ENCODE results near the gene UBB.

Gene UBB

DNA sequence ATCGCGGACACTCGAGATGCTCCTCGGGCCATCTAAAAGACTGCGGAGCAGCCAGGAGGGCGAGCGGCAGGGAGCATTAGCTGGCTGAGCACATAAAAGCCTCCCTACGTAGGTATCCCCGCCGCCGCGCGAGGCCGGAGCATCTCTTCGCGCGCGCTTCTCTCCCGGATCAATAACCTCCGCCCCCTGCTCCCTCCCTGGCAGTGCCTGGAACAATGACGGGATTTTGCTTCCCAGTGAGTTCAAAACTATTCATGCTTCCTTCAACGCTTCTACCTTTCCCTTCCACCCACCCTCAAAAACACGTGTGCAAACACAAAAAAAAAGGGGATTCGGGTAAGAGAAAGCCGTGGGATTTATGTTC lies 28.6 kb upstream of the UBB start:
- peaks cover 32% of the 10 kb centered on the region for H3K36me3 ChIP-seq (ENCODE audit: control insufficient read depth, insufficient read depth, low read length)
- H3K4me1 ChIP-seq (ENCODE audit: control insufficient read depth, insufficient read depth, low read length, poor library complexity, severe bottlenecking) = peaks cover 2% of the 10 kb centered on the region
- peak overlapping the region; percentile 83 for H3K27ac ChIP-seq (ENCODE audit: low read depth, low read length, severe bottlenecking)
- H3K4me3 ChIP-seq (ENCODE audit: extremely low read depth, insufficient read depth, low read length, poor library complexity, severe bottlenecking) = peak overlapping the region; percentile 73
- WGBS, 2 experiments (ENCODE audit: insufficient coverage in 2 of 2) = 0% methylated on average over 21 to 22 of the region's 25 CpGs
- H3K9me3 ChIP-seq (ENCODE audit: control insufficient read depth, low read length) = no peaks in the 10 kb centered on the region

DNA sequence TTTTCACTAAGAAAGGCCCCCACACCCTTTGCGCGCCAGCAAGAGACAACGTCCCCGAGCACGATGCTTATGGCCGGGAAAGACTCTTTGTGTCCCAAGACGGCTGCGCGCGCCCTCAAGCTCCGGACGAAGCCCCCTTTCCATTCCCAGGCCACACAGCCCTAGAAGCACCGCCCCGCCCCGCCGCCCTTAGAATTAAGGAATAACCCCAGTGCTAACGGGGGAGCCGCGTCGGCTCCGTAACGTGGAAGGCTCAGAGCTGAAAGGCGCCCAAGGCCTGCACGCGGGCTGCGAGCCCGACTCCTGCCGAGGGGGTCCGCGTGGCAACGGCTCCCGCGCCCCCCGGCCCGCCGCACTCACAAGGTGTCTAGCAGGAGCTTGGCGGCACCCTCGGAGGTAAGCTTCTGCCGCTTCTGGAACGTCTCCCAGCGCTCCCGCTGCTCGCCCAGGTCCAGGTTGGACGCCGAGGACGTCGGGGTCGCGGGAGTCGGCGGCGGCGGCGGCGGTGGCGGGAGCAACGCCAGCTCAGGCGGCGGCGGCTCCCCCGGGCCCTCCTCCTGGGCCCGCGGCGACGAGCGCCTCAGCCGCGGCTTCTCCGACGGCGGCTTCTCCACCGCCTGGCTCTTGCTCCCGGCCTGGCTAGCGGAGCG lies 28.1 kb upstream of the UBB start:
- Histone ChIP-seq H3K36me3 (ENCODE audit: control insufficient read depth, insufficient read depth, low read length) (peaks cover 29% of the 10 kb centered on the region), H3K4me1 (ENCODE audit: control insufficient read depth, insufficient read depth, low read length, poor library complexity, severe bottlenecking) (peaks cover 2% of the 10 kb centered on the region), H3K9me3 (ENCODE audit: control insufficient read depth, low read length) (no peaks in the 10 kb centered on the region), H3K27ac (ENCODE audit: low read depth, low read length, severe bottlenecking) (peak overlapping the region; percentile 83), H3K4me3 (ENCODE audit: extremely low read depth, insufficient read depth, low read length, poor library complexity, severe bottlenecking) (peak overlapping the region; percentile 73)
- 0 to 1% methylated on average over 52 to 73 of the region's 75 CpGs for WGBS, 2 experiments (ENCODE audit: insufficient coverage in 2 of 2)

DNA sequence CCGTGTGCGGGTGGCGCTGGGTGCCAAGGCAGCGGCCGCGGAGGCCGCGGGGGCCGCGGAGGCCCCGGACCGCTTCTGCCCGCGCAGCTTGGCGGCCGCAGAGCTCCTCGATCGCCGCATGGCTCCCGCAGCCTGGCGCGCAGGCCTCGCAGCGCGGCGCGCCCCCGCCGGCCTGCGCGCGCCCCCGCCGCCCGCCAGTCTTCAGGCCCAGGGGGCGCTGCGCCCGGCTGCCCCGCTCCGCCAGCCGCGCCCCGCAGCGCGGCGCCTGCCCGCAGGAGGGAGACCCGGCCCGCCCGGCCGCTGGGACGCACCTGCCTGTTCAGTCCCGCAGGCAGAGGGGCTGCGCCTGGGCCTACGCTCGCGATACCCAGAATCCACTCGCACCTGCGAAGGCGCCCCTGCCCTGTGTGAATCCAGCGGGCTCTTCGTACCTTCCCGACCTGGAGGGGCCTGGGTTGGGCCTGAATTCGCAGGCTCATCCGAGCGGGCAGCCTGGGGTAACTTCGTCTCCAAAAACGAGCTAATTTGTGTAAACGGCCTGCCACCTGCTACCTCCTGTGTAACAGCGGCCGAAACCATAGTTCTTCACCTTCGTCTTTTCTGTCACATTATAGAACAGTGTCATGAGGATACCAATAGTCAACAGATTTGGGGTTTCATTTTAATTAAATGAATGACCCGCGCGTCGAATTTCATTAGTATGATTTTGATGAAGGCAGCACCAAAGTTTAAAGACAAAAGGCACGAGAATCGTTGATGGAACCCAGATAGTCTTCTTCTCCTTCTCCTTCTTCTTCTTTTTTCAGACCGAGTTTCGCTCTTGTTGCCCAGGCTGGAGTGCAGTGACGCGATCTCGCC lies 27.3 kb upstream of the UBB start, which contains the start of gene CENPV:
CENPV (minus strand) TSS at position 153 of the 858 bp plus-strand sequence; CDS start at position 120, 33 bp downstream.
- Histone ChIP-seq H3K36me3 (ENCODE audit: control insufficient read depth, insufficient read depth, low read length) (peaks cover 22% of the 10 kb centered on the region), H3K4me1 (ENCODE audit: control insufficient read depth, insufficient read depth, low read length, poor library complexity, severe bottlenecking) (peaks cover 2% of the 10 kb centered on the region), H3K4me3 (ENCODE audit: extremely low read depth, insufficient read depth, low read length, poor library complexity, severe bottlenecking) (peak within 1 kb of the TSS; percentile 73), H3K9me3 (ENCODE audit: control insufficient read depth, low read length) (no peaks in the 10 kb centered on the region), H3K27ac (ENCODE audit: low read depth, low read length, severe bottlenecking) (peak within 1 kb of the TSS; percentile 83)
- 23 to 26% methylated on average over 44 to 60 of the region's 83 CpGs for WGBS, 2 experiments (ENCODE audit: insufficient coverage in 2 of 2)

DNA sequence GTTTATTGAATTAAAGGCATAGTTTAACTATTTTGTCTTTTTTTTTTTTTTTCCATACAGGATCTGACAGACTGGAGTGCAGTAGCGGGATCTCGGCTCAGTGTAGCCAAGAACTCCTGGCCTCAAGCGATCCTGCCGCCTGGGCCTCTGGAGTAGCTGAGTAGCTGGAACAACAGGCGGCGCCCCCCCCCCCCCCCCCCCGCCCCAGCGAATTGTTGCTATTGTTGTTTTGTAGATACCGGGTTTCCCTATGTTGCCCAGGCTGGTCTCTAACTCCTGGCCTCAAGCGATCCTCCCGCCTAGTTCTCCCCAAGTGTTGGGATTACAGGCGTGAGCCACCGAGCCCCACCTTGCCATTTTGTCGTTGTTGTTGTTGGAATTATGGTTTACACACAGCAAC lies 26.3 kb upstream of the UBB start:
- peaks cover 12% of the 10 kb centered on the region for H3K36me3 ChIP-seq (ENCODE audit: control insufficient read depth, insufficient read depth, low read length)
- H3K4me1 ChIP-seq (ENCODE audit: control insufficient read depth, insufficient read depth, low read length, poor library complexity, severe bottlenecking) = peaks cover 2% of the 10 kb centered on the region
- H3K9me3 ChIP-seq (ENCODE audit: control insufficient read depth, low read length) = no peaks in the 10 kb centered on the region
- no peak overlapping the region for H3K4me3 ChIP-seq (ENCODE audit: extremely low read depth, insufficient read depth, low read length, poor library complexity, severe bottlenecking)
- no peak overlapping the region for H3K27ac ChIP-seq (ENCODE audit: low read depth, low read length, severe bottlenecking)
- 80 to 90% methylated on average over 1 to 2 of the region's 14 CpGs for whole genome bisulfite sequencing, 2 experiments (ENCODE audit: insufficient coverage in 2 of 2)

DNA sequence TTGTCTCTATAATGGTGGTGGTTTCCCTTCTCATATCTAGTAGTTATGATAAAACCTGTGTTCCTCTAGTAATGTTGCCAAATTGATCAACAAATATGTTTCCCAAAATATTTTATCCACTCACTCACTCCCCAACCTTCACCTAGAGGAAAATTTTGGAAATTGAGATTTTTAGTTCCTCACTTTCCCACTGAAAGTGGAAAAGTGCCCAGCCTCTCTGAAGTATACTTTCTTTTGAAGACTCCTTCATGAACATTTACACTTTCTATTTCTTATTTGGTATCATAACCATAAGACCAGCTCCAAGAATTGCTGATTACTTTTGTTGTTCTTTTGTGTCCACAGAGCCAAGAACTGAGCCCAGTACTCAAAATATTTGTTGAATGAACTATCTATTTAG lies 22.5 kb upstream of the UBB start:
- Histone ChIP-seq H3K36me3 (ENCODE audit: control insufficient read depth, insufficient read depth, low read length) (no peaks in the 10 kb centered on the region), H3K4me1 (ENCODE audit: control insufficient read depth, insufficient read depth, low read length, poor library complexity, severe bottlenecking) (no peaks in the 10 kb centered on the region), H3K27ac (ENCODE audit: low read depth, low read length, severe bottlenecking) (no peak overlapping the region), H3K9me3 (ENCODE audit: control insufficient read depth, low read length) (no peaks in the 10 kb centered on the region), H3K4me3 (ENCODE audit: extremely low read depth, insufficient read depth, low read length, poor library complexity, severe bottlenecking) (no peak overlapping the region)

DNA sequence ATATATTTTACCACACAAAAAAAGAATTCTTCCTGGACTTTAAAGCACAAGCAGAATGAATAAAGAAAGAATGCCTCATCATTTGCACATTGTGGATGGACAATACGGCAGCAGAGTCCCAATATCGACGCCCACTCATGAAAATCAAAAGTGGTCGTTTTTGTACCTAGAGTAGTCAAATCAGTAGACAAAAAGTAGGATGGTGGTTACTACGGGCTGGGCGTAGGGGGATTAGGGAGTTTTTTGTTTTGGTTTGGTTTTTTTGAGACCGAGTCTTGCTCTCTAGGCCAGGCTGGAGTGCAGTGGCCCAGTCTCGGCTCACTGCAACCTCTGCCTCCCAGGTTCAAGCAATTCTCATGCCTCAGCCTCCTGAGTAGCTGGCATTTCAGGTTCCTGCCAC lies 19.0 kb upstream of the UBB start:
- H3K9me3 ChIP-seq (ENCODE audit: control insufficient read depth, low read length) = no peaks in the 10 kb centered on the region
- H3K4me1 ChIP-seq (ENCODE audit: control insufficient read depth, insufficient read depth, low read length, poor library complexity, severe bottlenecking) = no peaks in the 10 kb centered on the region
- no peaks in the 10 kb centered on the region for H3K36me3 ChIP-seq (ENCODE audit: control insufficient read depth, insufficient read depth, low read length)
- no peak overlapping the region for H3K27ac ChIP-seq (ENCODE audit: low read depth, low read length, severe bottlenecking)
- H3K4me3 ChIP-seq (ENCODE audit: extremely low read depth, insufficient read depth, low read length, poor library complexity, severe bottlenecking) = no peak overlapping the region
- whole genome bisulfite sequencing, 2 experiments (ENCODE audit: insufficient coverage in 2 of 2) = 92 to 94% methylated on average over 5 to 8 of the region's 8 CpGs

DNA sequence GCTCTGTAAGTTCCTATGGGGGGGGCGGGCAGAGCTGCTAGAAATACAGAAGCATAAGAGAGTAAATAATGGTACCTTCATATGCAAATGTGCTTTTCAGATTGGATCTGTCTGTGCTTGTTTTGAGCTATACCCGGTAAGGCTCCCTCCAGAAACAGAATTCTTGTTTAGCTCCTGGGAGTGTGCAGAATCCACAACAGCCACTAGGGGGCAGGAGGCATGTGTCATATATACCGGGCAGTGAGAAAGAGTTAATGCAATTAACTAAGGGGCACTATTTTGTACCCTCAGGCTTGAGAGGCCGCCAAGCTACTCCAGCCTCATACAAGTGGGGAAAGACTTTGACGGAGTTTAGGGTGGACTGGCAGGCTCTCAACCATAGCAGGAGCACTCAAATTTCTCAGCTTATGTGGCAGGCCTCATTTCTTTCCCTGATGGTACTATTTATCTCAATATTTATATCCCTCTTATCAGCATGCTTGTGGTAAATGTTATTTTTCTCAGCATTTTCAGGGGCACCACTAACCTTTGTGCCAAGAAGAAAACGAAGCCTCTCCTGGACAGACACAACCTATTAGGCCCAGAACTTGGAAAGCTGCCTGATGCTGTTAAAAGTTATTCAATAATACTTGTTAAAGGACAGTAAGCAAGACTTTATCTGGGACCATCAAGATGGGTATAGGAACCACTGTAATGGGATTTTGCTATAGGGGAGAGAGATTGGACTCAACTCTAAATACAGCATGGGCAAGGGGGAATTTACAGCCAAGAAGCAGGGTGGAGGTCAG lies 16.9 kb upstream of the UBB start:
- Histone ChIP-seq H3K4me1 (ENCODE audit: control insufficient read depth, insufficient read depth, low read length, poor library complexity, severe bottlenecking) (no peaks in the 10 kb centered on the region), H3K4me3 (ENCODE audit: extremely low read depth, insufficient read depth, low read length, poor library complexity, severe bottlenecking) (no peak overlapping the region), H3K27ac (ENCODE audit: low read depth, low read length, severe bottlenecking) (no peak overlapping the region), H3K36me3 (ENCODE audit: control insufficient read depth, insufficient read depth, low read length) (no peaks in the 10 kb centered on the region), H3K9me3 (ENCODE audit: control insufficient read depth, low read length) (no peaks in the 10 kb centered on the region)
- WGBS, 2 experiments (ENCODE audit: insufficient coverage in 2 of 2) = 7 to 22% methylated on average over 4 to 5 of the region's 6 CpGs

DNA sequence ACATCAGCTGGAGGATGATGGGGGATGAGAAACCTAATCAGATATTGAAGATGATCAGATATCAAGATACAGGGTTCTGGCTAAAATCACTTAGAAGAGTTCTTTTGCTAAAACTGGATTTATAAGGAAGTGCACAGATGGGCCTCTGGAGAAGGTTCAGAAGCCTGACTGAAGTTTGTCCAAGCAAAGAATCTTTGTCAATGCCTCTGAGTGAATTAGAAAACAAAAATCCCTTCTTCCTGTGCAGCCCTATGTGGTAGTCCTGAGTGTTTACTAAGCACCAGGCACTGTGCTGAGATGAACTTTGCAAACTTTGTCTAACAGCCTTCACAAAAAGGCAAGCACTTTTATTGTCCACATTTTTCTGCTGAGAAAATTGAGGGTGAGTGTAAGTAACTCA lies 16.3 kb upstream of the UBB start:
- Histone ChIP-seq H3K36me3 (ENCODE audit: control insufficient read depth, insufficient read depth, low read length) (no peaks in the 10 kb centered on the region), H3K4me3 (ENCODE audit: extremely low read depth, insufficient read depth, low read length, poor library complexity, severe bottlenecking) (no peak overlapping the region), H3K4me1 (ENCODE audit: control insufficient read depth, insufficient read depth, low read length, poor library complexity, severe bottlenecking) (no peaks in the 10 kb centered on the region), H3K9me3 (ENCODE audit: control insufficient read depth, low read length) (no peaks in the 10 kb centered on the region), H3K27ac (ENCODE audit: low read depth, low read length, severe bottlenecking) (no peak overlapping the region)

DNA sequence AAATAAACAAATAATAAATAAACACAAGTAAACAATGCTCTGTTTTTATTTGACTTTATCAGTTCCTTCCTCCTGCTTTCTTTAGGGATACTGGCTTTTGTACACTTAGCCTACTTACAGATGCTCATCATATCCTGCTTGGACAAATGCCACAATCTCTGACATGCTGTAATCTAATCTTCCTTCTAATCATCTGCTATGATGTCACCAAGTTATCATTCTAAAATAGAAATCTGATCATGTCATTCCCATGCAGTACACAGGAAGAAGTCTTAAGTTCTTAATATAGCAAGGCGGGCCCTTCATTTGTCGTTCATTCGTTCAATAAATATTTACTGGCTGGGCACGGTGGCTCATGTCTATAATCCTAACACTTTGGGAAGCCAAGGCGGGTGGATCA lies 9.1 kb upstream of the UBB start:
- Histone ChIP-seq H3K4me3 (ENCODE audit: extremely low read depth, insufficient read depth, low read length, poor library complexity, severe bottlenecking) (no peak overlapping the region), H3K9me3 (ENCODE audit: control insufficient read depth, low read length) (no peaks in the 10 kb centered on the region), H3K27ac (ENCODE audit: low read depth, low read length, severe bottlenecking) (no peak overlapping the region), H3K4me1 (ENCODE audit: control insufficient read depth, insufficient read depth, low read length, poor library complexity, severe bottlenecking) (no peaks in the 10 kb centered on the region), H3K36me3 (ENCODE audit: control insufficient read depth, insufficient read depth, low read length) (no peaks in the 10 kb centered on the region)
- 94 to 96% methylated on average over 3 to 4 of the region's 5 CpGs for WGBS, 2 experiments (ENCODE audit: insufficient coverage in 2 of 2)

DNA sequence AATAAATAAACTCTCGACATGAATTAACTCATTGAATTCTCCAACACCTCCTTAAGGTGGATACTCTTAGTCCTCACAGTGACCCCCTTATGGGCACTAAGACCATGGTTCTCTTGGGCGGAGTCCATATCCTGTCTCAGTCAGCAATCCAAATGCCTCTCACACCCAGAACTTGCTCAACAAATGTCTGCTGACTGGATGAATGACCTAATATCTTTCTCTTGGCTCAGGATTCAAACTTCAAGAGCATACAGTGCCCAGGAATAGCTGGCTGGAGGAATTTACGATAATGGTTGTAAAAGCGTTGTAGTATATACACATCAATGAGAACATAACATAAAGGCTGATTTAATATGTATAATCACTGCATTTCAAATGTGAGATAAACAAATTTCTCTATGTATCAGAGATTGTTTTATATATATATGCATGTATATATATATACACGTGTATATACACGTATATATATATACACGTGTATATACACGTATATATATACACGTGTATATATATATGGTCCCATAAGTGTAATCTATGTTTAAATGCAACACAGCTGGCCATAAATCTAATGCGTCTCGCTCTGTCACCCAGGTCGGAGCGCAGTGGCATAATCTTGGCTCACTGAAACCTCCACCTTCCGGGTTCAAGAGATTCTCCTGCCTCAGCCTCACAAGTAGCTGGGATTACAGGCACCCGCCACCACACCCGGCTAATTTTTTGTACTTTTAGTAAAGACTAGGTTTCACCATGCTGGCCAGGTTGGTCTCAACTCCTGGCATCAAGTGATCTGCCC lies 6.5 kb upstream of the UBB start:
- Histone ChIP-seq H3K4me1 (ENCODE audit: control insufficient read depth, insufficient read depth, low read length, poor library complexity, severe bottlenecking) (no peaks in the 10 kb centered on the region), H3K4me3 (ENCODE audit: extremely low read depth, insufficient read depth, low read length, poor library complexity, severe bottlenecking) (no peak overlapping the region), H3K36me3 (ENCODE audit: control insufficient read depth, insufficient read depth, low read length) (no peaks in the 10 kb centered on the region), H3K27ac (ENCODE audit: low read depth, low read length, severe bottlenecking) (no peak overlapping the region), H3K9me3 (ENCODE audit: control insufficient read depth, low read length) (no peaks in the 10 kb centered on the region)
- 94 to 95% methylated on average over 7 to 8 of the region's 16 CpGs for WGBS, 2 experiments (ENCODE audit: insufficient coverage in 2 of 2)
